ENCODE measurements around the gene F3.

F3 gene

DNA sequence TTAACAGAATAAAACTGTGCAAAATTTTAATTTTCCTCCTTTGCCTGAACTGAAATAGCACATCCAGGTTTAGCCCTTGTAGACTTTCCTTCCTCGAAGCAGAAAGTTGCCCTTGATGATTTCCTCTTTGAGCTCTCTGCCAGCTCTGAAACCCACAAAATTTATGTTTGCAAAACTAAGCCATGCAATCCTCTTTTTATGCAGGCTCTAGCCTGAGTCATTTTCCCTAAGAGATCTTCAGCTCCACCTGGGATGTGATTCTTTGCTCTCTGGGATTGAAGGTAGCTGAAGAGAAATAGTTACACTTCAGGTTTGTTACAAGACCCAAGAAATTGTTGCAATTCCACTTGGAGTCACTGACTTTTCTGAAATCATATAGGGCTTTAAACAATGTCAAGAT lies 1.4 kb upstream of the F3 start:
- Histone ChIP-seq H3K4me3 (replicated peaks; ENCODE audit: insufficient read depth, low read length) (no peak overlapping the region), H3K27ac (replicated peaks) (no peak overlapping the region), H3K27me3 (ENCODE audit: insufficient read depth, poor library complexity, severe bottlenecking) (no peaks in the 10 kb centered on the region)
- TF ChIP-seq CTCF (IDR thresholded peaks at IDR 0.05; ENCODE audit: insufficient read depth, low read length) (no peak), SPI1 (IDR thresholded peaks at IDR 0.05; ENCODE audit: borderline replicate concordance, low read depth) (peak; percentile 18; the same call in 1 of the 2 replicates), POLR2AphosphoS5 (IDR thresholded peaks at IDR 0.05; ENCODE audit: low read depth) (no peak)
- DNase-seq (ENCODE audit: low read depth in 1 of 2, low spot score in 1 of 2): peak in 1 of 2 experiments; percentile 28

GRCh38 chr1:94542088-94542870 lies 720 bp upstream of the F3 start:
- no peak for DNase-seq (ENCODE audit: low read depth in 1 of 2, low spot score in 1 of 2)
- Histone ChIP-seq H3K27me3 (ENCODE audit: insufficient read depth, poor library complexity, severe bottlenecking) (no peaks in the 10 kb centered on the region), H3K4me3 (replicated peaks; ENCODE audit: insufficient read depth, low read length) (peak overlapping the region; percentile 85), H3K27ac (replicated peaks) (peak overlapping the region; percentile 40)
- TF ChIP-seq CTCF (IDR thresholded peaks at IDR 0.05; ENCODE audit: insufficient read depth, low read length): no peak
- TF ChIP-seq POLR2AphosphoS5 (IDR thresholded peaks at IDR 0.05; ENCODE audit: low read depth): no peak
- no peak for TF ChIP-seq SPI1 (IDR thresholded peaks at IDR 0.05; ENCODE audit: borderline replicate concordance, low read depth)
- no peak for TF ChIP-seq REST (IDR thresholded peaks at IDR 0.05; ENCODE audit: insufficient replicate concordance, low read depth)
- no peak for TF ChIP-seq GABPA (IDR thresholded peaks at IDR 0.05; ENCODE audit: low read depth)

GRCh38 chr1:94540440-94541245 lies 916 bp downstream of the F3 start:
- H3K4me3 ChIP-seq (replicated peaks; ENCODE audit: insufficient read depth, low read length): peak overlapping the region; percentile 85
- H3K27ac ChIP-seq (replicated peaks): peak overlapping the region; percentile 72
- no peak for DNase-seq (ENCODE audit: low read depth in 1 of 2, low spot score in 1 of 2)
- no peaks in the 10 kb centered on the region for H3K27me3 ChIP-seq (ENCODE audit: insufficient read depth, poor library complexity, severe bottlenecking)
- TF ChIP-seq SPI1 (IDR thresholded peaks at IDR 0.05; ENCODE audit: borderline replicate concordance, low read depth) (no peak), POLR2AphosphoS5 (IDR thresholded peaks at IDR 0.05; ENCODE audit: low read depth) (no peak), CTCF (IDR thresholded peaks at IDR 0.05; ENCODE audit: insufficient read depth, low read length) (no peak), GABPA (IDR thresholded peaks at IDR 0.05; ENCODE audit: low read depth) (no peak), REST (IDR thresholded peaks at IDR 0.05; ENCODE audit: insufficient replicate concordance, low read depth) (no peak)

All from HL-60 (cell line).